GM19099 (cell line): Measurements from ENCODE around the gene IL1R2.

Experiments
- POLR2A ChIP-seq: IDR thresholded peaks from 3 replicates; pipeline ENCODE4 v1.6.1; 2011; ENCODE audit warnings: low read depth; ENCODE audit not compliant: insufficient read length; ENCODE audit errors: extremely low read depth

The IL1R2 gene

GRCh38 chr2:102062802-102063201, 71.0 kb downstream of the IL1R2 start:
- no peak for TF ChIP-seq POLR2A

- no peak for TF ChIP-seq POLR2A
These were observed 71.7 kb downstream of the IL1R2 start for GRCh38 chr2:102063487-102063911.

- no peak for TF ChIP-seq POLR2A
These were observed 72.3 kb downstream of the IL1R2 start for GRCh38 chr2:102063941-102064678.

GRCh38 chr2:102064679-102065674, 73.2 kb downstream of the IL1R2 start:
- no peak for TF ChIP-seq POLR2A

GRCh38 chr2:102065675-102066252, 74.0 kb downstream of the IL1R2 start:
- no peak for TF ChIP-seq POLR2A

- no peak for TF ChIP-seq POLR2A
These were observed 74.8 kb downstream of the IL1R2 start for GRCh38 chr2:102066554-102066953.

- no peak for TF ChIP-seq POLR2A
These were observed 77.7 kb downstream of the IL1R2 start for GRCh38 chr2:102069311-102069974.

- TF ChIP-seq POLR2A = no peak
These were observed 78.4 kb downstream of the IL1R2 start for GRCh38 chr2:102070058-102070642.

GRCh38 chr2:102072741-102073140, 81.0 kb downstream of the IL1R2 start:
- TF ChIP-seq POLR2A = no peak

GRCh38 chr2:102073168-102073724, 81.5 kb downstream of the IL1R2 start:
- TF ChIP-seq POLR2A = no peak

GRCh38 chr2:102074152-102074783, 82.5 kb downstream of the IL1R2 start:
- TF ChIP-seq POLR2A = no peak

- TF ChIP-seq POLR2A = no peak
These were observed 83.7 kb downstream of the IL1R2 start for GRCh38 chr2:102075479-102075878.

- no peak for TF ChIP-seq POLR2A
These were observed 84.8 kb downstream of the IL1R2 start for GRCh38 chr2:102076512-102076911.
